HG03342 (cell line): Measurements from ENCODE around the gene MAPKAPK3.
"Not testable (repeated sequence)": the region's sequence is repeated elsewhere in the genome, so short reads cannot be mapped to it uniquely, and the experiment has no call there.

Experiments
- ATAC-seq: cut with Tn5 transposase; IDR thresholded peaks from one replicate; pipeline ENCODE4 v1.9.1; 2021; ENCODE audit warnings: mild to moderate bottlenecking, moderate library complexity; ENCODE audit not compliant: unreplicated experiment

MAPKAPK3 gene

DNA sequence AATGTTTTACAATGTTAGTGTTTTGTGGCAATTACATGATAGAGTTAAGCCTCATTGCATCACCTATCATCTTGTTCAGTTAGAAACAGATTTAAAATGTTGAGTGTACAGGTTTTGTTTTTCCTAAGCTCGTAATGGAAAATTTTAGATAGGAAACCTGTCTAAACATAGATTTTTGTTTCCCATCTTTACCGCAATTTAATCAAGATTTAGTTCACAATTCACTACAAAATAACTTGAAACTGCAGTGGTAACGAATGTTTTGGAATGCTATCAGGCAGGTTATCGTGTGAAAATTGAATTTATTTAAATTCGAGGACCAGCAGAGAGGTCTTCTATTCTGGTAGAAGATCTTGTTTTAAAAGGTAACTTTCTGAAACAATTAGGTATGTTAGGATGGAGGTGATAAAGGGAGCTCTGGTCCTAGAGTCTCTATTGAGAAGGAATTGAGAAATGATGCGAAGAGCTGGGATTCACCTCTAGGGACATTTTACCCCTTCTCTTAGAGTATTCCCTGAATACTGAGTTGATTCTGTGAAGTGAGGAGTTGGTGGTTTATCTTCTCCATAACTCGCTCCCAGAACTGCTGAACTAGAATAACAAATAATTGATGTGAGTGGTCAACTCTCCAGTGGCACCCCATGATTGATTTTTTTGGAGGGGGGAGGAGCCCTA, 59.2 kb downstream of the MAPKAPK3 start:
- no peak for ATAC-seq

DNA sequence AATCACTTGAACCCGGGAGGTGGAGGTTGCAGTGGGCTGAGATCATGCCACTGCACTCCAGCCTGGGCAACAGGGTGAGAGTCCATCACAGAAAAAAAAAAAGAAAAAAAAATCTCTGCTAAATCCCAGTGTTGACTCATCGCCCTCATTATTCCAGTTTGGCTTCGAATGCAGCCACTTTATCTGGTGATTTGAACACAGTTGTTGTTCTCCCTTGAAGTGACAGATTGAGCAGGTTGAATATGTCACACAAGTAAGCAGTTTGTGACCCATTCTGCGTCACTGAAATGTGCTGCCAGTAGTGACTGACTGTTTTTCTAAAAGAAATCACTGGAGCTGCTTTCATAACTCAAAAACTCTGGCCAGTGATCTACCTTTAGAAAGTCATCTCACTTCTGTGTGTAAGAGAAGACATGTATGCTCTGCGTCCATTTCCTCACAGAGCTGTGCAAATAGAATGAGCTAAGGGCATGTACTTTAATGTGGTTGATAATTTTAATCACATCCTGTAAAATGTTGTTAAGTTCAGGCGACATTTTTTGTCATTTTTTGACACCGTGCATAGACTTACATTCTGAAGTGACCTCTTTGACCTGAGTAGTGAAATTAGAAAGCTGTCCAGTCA, 70.3 kb downstream of the MAPKAPK3 start:
- ATAC-seq, result no peak

DNA sequence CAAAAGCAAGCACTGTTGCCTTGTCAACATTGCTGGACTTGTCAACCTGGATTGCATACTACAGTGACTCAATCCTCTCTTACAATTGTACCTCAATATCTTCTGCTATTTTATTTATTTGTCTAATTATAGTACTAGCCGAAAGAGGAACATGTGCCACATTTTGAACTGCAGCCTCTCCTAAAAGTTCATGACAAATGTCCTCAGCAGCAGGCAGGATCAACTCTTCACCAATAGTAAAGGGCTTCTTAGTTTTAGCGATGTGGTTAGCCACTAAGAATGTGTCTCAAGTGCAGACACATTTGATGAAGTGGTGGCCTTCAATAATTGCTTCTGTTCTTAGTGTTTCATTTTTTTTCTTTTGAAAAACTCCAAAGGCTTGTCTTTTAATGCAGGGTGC, 71.0 kb downstream of the MAPKAPK3 start:
- no peak for ATAC-seq

- not testable (repeated sequence) for ATAC-seq
Measured at GRCh38 chr3:50688602-50689001, 71.7 kb downstream of the MAPKAPK3 start.

DNA sequence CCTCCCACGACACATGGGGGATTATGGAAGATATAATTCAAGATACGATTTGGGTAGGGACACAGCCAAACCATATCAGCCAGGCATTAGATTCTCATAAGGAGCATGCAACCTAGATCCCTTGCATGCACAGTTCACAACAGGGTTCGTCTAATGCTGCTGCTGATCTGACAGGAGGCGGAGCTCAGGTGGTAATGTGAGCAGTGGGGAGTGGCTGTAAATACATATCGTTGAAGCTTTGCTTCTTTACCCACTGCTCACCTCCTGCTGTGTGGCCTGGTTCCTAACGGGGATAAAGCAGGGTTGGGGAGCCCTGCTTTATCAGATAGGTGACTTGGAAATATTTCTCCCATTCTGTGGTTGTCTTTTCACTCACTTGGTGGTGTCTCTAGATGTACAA, 72.6 kb downstream of the MAPKAPK3 start:
- no peak for ATAC-seq

DNA sequence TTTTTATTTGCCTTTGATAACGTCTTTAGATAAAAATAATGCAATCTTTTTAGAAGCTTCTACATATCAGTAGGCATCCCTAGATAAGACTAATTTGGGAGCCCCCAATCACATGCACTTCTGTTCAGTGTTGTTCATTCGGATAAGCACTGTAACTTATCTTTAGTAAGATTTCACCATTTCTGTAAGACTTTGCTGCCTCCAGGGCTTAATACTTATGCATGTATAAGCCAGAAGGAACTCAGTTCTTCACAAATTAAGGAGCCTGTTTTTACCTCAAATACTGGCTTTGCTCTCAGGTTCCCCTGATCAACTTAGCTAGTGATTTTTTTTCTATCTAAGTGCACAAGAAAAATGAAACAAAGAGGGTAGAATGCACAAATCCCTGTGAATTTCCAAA, 78.1 kb downstream of the MAPKAPK3 start:
- no peak for ATAC-seq

DNA sequence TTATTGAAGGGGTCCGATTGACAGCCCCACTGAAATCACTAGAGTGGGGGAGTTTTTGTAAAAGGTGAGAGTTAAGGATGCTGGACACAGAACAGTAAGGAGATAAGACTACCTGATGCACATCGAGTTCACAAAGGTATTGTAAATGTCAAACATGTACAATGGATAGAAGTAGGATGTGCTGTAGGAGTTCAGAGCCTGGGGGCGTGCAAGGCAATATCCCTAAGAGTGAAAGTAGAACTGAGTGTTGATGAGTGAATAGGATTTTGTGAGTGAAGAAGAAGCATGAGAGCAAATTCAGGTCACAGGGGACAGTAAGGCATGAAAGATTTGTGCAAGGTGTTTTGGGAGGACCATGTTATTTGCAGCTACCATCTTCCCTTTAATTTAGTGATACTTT, 79.3 kb downstream of the MAPKAPK3 start:
- no peak for ATAC-seq

DNA sequence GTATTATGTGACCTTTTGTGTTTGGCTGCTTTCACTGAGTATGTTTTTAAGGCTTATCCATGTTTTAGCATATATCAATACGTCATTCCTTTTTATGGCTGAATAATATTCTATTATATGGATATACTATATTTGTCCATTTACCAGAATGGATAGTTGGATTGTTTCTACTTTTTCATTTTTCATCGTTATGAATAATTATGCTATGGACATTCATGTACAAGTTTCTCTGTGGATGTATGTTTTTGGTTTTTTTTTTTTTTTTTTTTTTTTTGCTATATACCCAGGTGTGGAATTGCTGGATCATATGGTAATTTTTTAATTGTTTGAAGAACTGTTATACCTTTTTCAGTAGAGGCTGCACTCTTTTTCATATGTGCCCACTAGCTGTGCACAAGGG, 81.3 kb downstream of the MAPKAPK3 start:
- ATAC-seq, result no peak
